Stimulated activated naive CD4-positive, alpha-beta T cell (primary cell): ENCODE results near the gene ZNF816.
"Not testable (repeated sequence)": the region's sequence is repeated elsewhere in the genome, so short reads cannot be mapped to it uniquely, and the experiment has no call there.

Experiments
- DNase-seq, 6 experiments: peaks; one replicate each; lab custom pipeline; 2025; lab: John Stamatoyannopoulos, UW

Gene ZNF816

DNA sequence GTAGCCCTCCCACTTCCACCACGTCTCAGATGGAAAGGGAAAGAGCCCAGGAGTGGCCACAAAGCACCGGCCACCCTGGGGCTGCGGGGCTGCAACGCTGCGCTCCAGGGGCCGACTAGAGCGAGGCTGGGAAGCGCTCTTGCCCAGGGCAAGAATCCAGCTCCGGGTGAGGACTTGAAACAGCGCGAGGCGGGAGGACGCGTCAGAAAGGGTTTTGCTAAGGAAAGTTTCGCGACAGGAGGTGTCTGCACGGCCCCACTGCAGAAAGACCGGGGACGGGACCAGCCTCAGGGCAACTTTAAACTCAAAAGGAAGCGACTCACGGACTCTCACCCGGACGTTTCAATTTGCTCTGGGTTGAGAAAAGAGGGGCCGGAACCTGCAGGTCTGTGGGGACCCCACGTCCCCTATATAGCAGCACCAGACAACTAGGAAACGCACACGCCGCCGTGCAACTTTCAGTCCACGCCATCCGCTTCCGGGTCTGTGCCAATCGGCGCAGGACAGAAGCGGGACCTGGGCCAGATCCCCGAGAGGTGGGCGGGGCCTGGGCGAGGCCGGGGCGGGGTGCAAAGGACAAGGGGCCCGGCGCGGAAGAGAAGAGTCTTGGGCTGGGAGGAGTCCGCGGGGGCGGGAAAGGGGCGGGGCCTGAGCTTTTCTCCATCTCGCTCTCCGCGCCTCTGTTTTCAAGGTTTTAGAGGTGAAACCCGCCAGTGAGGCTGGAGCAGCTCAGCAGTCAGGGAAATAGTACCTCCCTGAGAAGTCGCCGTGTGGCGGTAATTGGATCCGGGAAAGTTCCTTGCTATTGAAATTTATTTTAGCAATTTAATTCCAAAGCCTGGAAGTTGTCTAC, at the start of gene ZNF816:
Gene ZNF816 (minus strand): TSS at position 488 of the 853 bp plus-strand sequence. CDS start 6,792 bp downstream, outside the sequence.
- peak; percentile 91 to 99 (median 97) for DNase-seq

DNA sequence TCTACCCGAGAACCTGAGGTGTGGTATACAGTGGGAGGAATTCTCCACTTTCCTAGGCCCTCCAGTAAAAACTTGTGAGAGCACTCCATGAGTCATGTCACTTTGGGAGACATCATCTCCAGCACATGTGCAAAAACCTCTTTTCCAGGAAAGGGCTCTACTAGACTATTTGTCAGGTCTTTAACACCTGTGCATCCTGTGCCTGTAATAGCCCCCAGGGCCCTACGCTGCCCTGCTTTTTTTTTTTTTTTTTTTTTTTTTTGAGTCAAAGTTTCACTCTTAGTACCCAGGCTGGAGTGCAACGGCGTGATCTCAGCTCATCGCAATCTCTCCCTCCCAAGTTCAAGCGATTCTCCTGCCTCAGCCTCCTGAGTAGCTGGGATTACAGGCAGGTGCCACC, 49.3 kb upstream of the ZNF816 start:
- no peak for DNase-seq

DNA sequence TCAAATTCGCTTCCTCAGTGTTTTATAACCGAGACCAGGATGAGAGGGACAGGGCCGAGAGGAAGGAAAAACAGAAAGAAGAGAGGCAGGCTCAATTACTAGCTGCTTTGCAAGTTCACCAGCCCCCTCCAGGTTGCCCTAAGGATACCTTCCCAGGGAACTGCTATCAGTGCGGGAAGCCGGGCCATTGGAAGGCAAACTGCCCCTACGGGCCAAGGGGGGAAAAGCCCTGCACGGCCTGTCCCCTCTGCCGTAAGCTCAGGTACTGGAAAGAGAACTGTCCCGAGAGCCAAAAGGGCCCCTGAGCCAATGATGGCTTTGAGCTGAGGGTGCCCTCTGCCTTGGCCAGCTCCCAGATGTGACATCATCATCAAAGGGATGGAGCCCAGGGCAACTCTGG, 47.8 kb upstream of the ZNF816 start:
- no peak for DNase-seq

DNA sequence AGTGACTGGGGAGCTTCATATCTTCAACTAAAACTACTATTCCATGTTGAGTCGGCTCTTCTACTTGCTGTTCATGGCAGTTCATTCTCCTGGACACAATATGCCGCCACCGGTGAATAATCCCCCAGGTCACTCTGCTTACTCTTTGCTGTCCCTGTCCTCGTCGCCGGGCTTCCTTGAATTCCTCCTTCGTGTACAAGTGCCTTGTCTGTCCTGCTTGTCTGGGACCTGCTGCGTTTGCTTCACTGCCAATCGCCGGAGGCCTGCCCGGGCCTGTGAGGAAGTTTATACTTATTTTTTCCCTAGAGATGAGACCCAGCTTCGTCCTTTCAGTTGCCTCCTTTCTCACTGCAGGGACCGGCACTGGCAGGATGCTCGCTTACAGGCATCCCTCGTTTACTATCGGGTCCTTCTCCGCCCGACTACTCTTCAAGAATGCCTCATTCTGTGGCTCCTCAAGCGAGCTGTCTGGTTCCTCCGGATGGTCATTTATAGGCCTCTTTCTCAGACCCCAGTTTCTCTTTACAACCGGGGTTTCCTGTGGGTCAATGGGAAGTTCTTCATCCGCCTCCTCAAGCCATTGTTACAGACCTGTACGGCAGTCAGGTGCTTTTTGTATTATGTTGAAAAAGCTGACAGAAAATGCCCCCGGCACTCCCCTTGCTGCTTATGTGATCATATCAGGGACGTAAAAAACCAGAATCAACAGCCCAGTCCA, 45.5 kb upstream of the ZNF816 start:
- no peak for DNase-seq

DNA sequence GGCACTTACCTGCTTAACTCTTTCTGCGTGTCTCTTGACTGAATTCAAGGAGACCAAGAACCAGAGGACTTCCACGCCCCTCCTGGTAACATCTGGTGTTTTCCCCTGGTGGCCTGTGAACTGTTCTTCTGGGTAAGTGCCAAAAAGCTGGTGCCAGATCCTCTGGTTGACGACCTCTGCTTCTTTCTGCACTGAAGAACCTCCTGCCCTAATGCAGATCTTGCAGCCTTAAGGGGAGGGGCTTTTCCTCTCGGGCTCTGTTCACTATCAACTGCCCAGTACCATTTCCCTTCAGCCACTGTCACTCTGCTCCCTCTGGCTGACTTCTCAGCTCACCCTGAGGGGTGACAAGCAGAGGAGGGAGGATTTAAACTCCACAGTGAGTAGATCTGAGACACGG, 44.9 kb upstream of the ZNF816 start:
- DNase-seq: no peak

DNA sequence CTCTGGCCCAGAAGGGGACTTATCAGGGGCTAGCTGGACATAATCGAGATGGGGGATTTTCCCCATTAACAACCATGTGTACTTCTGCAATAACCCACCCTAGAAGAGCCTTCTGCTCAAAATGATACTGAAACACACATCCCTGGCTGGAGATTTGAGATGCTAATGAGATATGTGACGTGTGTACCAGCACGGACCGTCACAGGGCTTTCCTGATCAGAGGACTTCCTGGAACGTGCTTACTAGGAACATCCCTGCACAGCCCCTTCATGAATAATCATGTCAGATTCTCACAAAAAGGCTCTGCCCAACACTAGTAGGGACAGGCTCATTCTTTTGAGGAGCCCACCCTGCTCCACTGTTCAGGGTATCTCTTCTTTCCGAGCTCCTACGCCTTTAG, 44.5 kb upstream of the ZNF816 start:
- no peak for DNase-seq

DNA sequence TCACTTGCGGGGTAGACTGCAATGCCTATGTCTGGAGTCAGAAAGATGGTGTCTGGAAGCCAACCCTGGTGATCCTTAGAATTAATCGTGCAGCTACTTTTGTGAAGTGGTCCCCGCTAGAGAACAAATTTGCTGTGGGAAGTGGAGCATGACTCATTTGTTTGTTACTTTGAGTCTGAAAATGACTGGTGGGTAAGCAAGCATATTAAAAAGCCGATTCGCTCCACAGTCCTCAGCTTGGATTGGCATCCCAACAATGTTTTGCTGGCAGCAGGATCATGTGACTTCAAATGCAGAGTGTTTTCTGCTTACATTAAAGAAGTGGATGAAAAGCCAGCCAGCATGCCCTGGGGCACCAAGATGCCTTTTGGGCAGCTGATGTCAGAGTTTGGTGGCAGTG, 41.6 kb upstream of the ZNF816 start:
- no peak for DNase-seq

DNA sequence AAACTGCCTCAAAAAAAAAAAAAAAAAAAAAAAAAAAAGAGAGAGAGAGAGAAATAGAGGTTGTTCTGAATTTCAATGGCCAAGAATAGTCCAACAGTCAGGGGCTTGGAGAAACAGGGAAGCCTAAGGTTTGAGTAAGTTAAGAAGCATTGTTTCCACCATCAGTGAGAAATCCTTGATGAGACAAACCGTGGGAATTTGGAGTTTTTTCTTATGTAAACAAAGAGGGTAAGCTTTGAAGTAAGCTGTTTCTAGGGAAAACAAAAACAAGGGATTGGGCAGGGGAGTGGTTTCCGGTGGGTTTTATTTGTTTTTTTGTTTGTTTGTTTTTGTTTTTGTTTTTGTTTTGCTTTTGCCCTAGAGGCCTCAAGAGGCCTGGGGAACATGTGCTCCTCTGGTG, 39.8 kb upstream of the ZNF816 start:
- no peak for DNase-seq

DNA sequence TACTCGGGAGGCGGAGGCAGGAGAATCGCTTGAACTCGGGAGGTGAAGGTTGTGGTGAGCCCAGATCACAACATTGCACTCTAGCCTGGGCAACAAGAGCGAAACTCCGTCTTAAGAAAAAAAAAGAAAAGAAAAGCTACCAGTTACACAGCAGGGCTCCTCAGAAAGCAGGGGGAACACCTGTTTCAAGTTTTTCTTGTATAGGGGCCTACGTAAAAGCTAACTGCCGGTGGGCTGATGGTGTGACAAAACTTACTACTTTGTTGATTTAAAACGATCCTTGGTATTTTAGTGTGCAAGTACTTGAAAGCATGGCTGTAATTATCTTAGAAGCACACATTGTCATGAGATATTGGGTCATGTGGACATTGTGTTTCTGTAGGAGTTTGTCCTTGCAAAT, 35.3 kb upstream of the ZNF816 start:
- no peak for DNase-seq

DNA sequence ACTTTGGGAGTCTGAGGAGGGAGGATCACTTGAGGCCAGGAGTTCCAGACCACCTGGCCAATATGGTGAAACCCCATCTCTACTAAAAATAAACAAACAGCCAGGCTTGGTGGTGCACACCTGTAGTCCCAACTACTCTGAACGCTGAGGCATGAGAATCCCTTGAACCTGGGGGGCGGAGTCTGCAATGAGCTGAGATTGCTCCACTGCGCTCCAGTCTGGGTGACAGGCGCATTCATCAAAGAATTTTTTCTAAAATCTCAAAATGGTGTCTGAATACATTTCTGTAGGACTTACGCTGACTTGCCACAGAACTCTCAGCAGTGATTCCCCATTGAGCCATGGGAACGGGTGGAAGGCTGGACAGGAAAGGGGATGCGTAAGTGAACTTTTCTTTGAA, 33.0 kb upstream of the ZNF816 start:
- no peak for DNase-seq

DNA sequence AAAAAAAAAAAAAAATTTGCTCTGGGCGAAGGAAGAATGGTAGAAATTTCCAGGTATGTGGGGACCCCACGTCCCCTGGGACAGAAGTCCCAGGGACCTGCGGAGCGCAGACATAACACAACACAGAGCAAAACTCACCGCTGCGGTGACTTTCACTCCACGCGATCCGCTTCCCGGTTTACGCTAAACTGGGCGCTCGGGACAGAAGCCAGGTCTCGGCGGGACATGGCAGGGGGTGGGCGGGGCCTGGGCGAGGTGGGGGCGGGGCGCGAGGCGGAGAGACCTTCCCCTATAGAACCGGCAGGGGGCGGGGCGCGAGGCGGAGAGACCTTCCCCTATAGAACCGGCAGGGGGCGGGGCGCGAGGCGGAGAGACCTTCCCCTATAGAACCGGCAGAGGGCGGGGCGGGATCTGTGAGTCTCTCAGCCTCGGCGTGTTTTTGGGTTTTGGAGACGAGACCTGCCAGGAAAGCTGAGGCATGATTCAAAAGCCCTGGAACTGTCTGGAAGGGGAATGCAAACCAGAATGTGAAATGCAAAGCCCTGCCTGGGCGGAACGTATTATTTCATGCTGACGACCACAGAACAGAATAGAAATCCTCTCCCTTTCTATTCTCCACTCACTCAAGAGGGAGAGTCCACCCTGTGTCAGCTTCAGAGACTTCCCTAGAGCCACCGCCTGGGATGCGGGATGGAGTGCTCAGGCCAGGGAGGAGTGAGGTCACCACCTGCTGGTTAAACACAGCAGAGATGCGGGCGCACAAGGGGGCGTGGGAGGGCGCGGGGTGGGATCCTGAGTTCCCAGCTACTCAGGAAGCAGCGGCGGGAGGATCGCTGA, 30.9 kb upstream of the ZNF816 start:
- DNase-seq: peak; percentile 49 to 86 (median 80)

DNA sequence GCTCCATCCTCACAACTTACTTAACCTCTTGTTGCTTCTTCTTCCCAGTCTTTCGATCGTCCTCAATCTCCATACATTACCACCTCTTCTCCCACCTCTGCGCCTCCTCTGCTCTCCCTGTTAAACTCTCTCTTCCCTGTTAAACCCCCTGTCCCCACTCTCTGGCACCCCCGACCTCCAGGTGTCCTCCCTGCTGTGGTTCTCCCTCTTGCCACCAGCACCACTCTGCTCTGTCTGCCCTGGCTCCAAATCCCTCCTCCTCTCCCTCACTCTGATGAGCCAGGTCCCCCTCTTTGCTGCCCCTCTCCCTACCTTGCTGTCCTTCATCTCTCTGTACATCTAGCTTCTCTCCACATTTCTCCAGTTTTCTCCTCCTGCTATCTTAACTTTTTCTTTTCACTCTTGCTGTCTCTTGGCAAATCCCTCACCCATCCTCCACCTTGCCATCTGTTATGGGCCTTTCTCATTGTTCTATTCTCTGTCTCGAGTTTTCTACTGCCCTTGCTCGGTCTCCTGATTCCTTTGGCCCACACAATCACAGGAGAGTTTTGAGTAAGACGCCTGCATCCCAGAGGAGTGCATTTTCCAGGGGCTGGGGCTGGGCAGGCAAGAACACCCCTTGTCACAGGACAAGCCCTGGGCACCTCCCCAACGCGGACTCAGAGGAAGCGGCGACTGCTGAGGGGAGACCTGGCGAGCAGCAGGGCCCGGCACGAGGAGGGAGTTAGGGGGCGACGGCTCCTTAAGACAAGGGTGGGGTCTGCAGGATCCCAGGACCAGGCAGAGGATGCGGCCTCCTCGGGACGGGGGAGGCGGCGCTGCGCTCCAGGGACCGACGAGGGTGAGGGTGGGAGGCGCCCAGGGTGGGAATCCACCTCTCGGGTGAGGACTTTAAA, 29.7 kb upstream of the ZNF816 start:
- DNase-seq: peak in 3 of 6 experiments; percentile 5 to 26 (median 25)

DNA sequence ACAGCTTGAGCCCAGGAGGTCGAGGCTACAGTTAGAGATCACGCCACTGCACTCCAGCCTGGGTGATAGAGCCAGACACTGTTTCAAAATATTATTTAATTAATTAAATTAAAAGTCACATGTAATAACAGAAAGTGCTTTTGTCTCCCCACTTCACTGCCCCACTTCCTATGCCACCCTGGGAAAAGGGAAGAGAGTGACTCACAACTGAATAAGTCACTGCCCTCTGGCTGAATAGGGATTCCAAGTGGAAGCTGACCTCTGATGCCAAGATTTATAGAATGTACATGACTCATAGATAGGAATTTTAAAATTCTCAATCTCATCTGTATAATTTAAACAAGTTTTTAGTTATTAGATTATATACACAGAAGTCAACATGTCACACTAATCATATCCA, 28.8 kb upstream of the ZNF816 start:
- DNase-seq: no peak

DNA sequence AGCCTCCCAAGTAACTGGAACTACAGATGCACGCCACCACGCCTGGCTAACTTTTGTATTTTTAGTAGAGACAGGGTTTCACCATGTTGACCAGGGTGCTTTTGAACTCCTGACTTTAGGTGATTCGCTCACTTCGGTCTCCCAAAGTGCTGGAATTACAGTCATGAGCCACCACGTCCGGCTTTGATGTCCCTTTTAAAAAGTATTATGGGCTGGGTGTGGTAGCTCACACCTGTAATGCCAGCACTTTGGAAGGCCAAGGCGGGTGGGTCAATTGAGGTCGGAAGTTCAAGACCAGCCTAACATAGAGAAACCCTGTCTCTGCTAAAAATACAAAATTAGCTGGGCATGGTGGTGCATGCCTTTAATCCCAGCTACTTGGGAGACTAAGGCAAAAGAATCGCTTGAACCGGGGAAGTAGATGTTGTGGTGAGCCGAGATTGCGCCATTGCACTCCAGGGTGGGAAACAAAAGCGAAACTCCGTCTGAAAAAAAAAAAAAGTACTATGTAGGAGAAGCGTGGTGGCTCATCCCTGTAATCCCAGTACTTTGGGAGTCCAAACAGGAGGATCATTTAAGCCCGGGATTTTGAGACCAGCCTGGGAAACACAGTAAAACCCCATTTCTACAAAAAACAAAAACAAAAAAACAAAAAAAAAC, 28.2 kb upstream of the ZNF816 start:
- no peak for DNase-seq

DNA sequence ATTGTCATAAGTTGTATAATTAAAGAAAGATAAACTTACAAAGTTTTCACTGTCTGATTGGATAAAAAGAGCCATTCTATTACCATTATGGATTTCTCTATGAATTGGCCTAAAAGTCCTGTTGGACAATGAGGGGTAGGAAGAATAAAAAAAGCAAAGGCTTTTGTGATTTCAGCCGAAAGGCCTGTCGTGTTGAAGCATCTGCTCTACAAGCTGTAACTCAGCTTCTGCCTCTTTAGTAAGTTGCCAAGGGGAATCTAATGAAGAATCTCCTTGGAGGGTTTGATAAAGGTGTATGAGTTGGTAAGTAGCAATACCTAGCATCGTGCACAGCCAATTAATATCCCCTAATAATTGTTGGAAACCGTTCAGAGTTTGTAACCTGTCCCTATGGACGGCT, 25.8 kb upstream of the ZNF816 start:
- DNase-seq: no peak

DNA sequence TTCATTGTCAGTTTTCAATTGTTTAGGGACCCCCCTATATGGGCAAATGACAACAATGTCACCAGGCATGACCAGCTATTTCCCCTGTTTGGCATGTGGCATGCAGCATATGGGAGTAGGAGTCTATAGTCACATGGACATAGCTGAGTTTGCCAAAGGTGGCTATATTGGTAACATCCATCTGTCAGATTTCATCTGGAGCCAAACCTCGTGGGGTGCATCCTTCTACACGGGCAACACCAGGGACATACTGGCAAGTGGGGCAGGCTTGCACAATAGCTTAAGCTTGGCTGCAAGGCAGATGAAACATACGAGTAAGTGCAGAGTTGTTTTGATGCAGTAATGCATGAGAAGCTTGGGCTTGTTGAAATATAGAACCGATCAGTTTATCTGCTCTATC, 24.5 kb upstream of the ZNF816 start:
- DNase-seq: no peak

DNA sequence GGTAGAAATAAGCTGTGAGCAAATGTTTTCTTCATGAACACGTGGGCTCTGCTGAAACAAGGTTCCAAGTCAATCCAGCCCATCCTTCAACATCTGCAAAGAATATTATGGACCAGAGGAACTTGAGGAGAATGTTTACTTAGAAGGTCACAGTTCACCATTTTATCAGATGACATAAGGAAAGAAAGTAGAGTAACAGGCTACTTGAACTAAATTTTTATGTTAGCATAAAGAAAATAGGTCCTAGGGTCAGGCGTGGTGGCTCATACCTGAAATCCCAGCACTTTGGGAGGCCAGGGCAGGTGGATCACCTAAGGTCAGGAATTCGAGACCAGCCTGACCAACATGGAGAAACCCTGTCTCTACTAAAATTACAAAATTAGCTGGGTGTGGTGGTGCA, 20.5 kb upstream of the ZNF816 start:
- not testable (repeated sequence) for DNase-seq

DNA sequence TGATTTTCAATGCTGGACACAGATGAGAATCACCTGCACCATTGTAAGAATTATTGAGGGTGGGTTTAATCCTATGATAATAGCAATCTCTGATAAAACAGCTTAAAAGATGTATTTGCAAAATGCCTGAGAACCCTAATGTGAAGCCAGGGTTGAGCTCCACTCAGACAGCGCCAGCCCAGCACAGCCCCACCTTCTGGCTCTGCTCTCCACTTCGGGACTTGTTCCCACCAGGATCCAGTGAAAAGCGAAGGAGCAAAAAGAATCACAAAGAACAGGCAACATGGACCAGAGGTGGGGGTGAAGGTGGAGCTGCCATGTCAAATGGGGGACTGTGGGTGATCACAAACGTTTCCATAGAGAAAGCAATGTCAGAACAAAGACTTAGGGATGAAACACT, 18.6 kb upstream of the ZNF816 start:
- DNase-seq: no peak

DNA sequence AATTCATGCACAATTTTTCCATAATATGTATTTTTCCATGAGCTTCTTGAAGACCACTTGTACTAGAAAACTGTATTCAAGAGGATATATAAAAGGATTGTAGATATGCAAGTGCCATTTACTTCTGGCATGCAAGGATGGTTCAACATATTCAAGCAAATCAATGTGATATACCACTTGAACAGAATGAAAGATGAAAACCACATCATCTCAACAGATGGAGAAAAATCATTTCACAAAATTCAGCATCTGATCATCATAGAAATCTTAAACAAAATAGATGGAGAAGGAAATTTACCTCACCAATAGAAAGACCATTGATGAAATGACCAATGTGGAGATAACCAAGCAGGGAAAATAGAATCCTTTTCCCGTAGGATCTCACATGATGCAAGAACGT, 5.1 kb upstream of the ZNF816 start:
- no peak for DNase-seq

DNA sequence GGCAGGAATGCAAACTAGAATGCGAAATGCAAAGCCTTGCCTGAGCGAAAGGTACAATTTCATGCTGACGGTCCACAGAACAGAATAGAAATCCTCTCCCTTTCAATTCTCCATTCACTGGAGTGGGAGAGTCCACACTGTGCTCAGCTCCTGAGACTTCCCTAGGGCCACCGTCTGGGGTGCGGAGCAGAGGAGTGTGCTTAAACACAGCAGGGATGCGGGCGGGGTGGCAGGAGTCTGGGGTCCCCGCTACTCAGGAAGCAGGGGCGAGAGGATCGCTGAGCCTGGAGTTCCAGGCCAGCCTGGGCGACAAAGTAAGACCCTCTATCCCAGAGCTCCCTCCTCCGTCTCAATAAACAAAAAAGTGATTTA, 552 bp upstream of the ZNF816 start:
- no peak for DNase-seq

DNA sequence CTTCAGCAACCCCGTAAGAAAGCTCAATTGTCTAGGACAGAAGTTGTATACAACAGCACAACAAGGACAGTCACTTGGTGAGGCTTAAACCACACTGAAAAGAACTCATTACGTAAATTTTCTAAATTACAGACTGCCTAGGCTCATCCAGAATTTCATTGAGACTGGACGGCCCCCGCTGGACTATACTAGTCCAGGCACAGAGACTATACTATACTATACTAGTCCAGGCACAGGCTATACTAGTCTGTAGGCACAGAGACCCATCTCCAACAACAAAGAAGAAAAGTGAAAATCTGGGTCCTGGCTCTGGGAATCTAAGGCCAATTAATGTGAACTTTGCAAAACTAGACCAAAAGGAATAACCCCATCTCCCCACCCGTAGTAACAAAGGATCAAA, 700 bp downstream of the ZNF816 start:
- DNase-seq: no peak
